K562 (cell line): ENCODE measurements around the gene ZNF581.

ENCODE experiments used
- FOS ChIP-seq: IDR thresholded peaks from 3 replicates; pipeline ENCODE4 v1.6.1; 2011; ENCODE audit not compliant: insufficient read length; ENCODE audit errors: extremely low read depth
- FOXK1 ChIP-seq: sonication (generic); formaldehyde crosslinking; IDR thresholded peaks from 2 replicates; pipeline ENCODE4 v1.8.0; 2022; ENCODE audit warnings: missing genetic modification reagents, mild to moderate bottlenecking, borderline replicate concordance

GRCh38 chr19:55633861-55634260 lies 9.6 kb upstream of the ZNF581 start:
- TF ChIP-seq FOS (no peak), FOXK1 (CRISPR knock-in tag) (no peak)
